Activated CD8-positive, alpha-beta memory T cell treated with anti-CD3 and anti-CD28 coated beads, Interleukin-2, amount 50 U/mL, for 1 hour (primary cell): Measurements from ENCODE around the gene SENP2.
"Not testable (repeated sequence)": the region's sequence is repeated elsewhere in the genome, so short reads cannot be mapped to it uniquely, and the experiment has no call there.

ENCODE experiments used
- DNase-seq: peaks from one replicate; pipeline ENCODE4 v3.0.0-alpha.2; 2020; ENCODE audit errors: extremely low read depth

The SENP2 gene

GRCh38 chr3:185586686-185587039, 568 bp downstream of the SENP2 start:
- no peak for DNase-seq

GRCh38 chr3:185594073-185594472, 8.0 kb downstream of the SENP2 start:
- DNase-seq = no peak

GRCh38 chr3:185595526-185595925, 9.4 kb downstream of the SENP2 start:
- no peak for DNase-seq

GRCh38 chr3:185605566-185605965, 19.5 kb downstream of the SENP2 start:
- DNase-seq = no peak

- no peak for DNase-seq
Measured at GRCh38 chr3:185606196-185606595, 20.1 kb downstream of the SENP2 start.

GRCh38 chr3:185613016-185613415, 26.9 kb downstream of the SENP2 start:
- DNase-seq = no peak

- DNase-seq = no peak
Measured at GRCh38 chr3:185623939-185624665, 38.0 kb downstream of the SENP2 start.

- no peak for DNase-seq
Measured at GRCh38 chr3:185625784-185626183, 39.7 kb downstream of the SENP2 start.

GRCh38 chr3:185629554-185630181, 43.6 kb downstream of the SENP2 start:
- no peak for DNase-seq

GRCh38 chr3:185630182-185630622, 44.1 kb downstream of the SENP2 start:
- no peak for DNase-seq

- no peak for DNase-seq
Measured at GRCh38 chr3:185631108-185631507, 45.0 kb downstream of the SENP2 start.

GRCh38 chr3:185631508-185632206, 45.6 kb downstream of the SENP2 start:
- no peak for DNase-seq

- DNase-seq = no peak
Measured at GRCh38 chr3:185632996-185633395, 46.9 kb downstream of the SENP2 start.

- no peak for DNase-seq
Measured at GRCh38 chr3:185637388-185637787, 51.3 kb downstream of the SENP2 start.

- DNase-seq = not testable (repeated sequence)
Measured at GRCh38 chr3:185638651-185639050, 52.6 kb downstream of the SENP2 start.

GRCh38 chr3:185639632-185640206, 53.6 kb downstream of the SENP2 start:
- DNase-seq = no peak

GRCh38 chr3:185640308-185640707, 54.2 kb downstream of the SENP2 start:
- DNase-seq = no peak

GRCh38 chr3:185645191-185645590, 59.1 kb downstream of the SENP2 start:
- not testable (repeated sequence) for DNase-seq

- DNase-seq = no peak
Measured at GRCh38 chr3:185645596-185646381, 59.7 kb downstream of the SENP2 start.

- DNase-seq = no peak
Measured at GRCh38 chr3:185646382-185647133, 60.5 kb downstream of the SENP2 start.
